ENCODE data around the gene C17orf113.
A peak's percentile ranks its signal among the peaks of the same experiment; 100 is the strongest.
"Not testable (repeated sequence)": the region's sequence is repeated elsewhere in the genome, so short reads cannot be mapped to it uniquely, and the experiment has no call there.

Gene C17orf113

DNA sequence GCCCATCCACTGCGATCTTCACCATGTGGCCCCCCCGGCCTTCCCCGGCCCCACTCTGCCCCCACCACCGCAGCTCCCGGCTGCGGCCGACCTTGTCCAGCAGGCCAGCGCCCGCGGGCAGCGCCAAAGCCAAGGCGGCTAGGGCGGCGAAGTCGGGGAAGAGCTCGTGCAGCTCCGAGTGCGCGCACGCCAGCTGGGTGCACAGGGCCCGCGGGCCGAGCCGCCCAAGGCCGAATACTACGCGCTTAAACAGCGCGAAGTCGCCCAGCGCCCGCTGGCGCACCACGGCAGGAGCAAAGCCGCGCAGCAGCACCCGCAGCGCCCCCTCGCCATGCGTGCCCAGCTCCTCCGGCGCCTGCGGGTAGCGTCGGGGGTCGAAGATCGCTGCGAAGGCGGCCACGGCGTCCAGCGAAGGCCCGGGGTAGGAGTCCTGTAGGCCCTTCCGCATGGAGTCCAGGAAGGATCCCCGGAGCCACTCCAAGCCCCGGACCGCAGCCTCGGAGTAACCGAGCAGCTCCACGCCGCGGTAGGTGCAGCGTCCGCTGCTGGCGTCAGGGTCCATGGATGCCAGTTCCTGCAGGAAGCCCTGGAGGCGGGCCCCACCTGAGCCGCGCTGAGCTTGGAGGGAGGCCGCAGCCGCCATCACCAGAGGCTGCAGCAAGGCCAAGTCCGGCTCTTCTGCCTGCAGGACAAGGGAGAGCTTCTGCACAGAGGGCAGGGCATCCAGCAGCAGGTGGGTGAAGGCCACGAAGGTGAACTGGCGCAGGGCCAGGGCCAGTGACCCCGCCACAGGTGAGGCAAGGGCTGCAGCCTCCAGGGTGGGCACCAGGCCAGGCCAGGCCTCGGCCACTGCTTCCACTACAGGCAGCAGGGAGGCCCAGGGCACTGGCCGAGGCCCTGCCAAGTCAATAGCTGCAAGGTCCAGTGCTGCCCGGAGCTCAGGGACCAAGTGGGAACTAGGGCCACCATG lies 10.3 kb downstream of the C17orf113 start:
- no peak for DNase-seq

DNA sequence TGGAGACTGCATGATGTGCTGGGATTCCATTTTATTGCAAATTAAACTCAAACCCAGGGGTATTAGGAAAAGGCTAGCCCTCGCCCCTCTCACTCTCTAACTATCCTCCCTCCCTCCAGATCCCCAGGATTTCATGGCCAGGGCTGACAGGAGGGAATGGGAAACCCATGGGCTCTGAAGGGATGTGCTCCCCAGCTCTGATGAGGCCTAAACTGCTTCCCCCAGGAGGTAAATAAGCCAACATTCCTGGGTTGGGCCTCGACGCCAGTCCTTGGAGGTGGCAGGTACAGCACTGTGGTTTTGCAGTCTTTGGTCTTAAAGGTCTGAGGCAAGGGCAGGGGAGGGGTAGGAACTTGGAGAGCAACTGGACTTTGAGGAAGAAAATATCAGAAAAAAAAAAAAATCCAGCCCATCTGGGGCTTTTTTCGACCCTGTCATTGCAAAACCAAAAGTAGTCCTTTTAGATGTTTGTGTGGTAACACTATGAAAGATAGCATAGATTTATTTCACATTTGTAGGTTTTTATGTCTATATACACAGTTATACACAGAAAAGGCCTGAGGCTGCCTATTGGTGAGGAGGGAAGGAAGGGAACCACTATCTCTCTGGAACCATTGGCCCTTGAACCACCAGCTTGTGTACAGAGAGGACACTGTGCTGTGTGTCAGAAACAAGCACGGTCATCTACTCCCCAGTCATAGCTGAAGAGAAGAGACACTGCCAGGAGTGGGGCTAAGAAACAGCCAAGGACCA lies 12.0 kb downstream of the C17orf113 start:
- DNase-seq: no peak

DNA sequence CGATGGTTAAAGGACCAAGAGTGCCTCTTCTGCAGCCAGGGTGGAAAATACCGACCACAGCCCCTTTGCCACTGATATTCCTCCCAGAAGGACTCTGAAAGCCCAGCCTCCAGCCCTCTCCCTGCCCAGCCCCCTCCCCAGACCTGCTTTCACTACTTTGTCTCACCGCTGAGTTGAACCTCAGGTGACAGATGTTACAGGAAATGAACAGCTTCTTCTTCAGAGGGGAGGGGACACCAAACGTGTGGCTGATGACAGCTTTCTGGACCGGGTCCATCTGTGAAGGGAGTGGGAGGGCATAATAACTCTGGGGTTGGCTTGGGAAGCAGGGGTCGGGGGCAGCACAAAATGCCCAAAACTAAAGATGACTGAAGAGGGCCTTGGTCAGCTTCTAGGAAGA lies 16.3 kb downstream of the C17orf113 start:
- no peak for DNase-seq

DNA sequence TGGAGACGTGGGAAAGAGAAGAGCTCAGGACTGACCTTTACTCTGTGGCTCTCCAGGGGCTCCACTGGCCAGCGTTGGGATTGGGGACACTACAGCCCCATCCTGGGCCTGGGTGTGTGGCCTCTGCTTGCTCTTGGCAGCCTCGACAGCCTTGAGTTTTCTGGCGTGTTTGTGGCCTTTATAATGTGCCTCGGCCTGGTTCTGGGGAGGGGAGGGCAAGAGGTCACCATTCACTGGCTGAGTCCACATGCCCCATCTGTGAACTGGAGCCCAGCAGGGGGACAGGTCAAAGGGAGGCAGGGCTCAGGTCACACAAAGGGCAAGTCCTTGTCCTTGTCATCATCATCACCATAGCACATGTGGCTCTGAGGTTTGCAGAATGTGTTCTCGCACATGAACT lies 18.8 kb downstream of the C17orf113 start:
- DNase-seq: no peak

DNA sequence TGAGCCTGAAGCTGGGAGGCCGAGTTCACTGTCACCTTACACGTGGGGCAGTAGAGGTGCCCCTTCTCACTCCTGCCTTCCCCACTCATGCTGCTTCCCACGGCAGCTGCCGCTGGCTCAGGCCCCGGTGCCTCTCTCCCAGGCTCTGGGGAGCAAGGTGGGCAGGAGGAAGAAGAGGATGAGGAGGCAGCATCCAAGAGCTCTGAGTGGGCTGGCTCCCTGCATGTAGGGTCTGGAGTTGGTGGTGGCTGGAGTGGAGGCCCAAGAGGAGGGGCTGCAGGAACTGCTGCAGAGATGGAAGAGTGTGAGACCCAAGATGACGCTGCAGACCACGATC lies 21.6 kb downstream of the C17orf113 start:
- no peak for DNase-seq

DNA sequence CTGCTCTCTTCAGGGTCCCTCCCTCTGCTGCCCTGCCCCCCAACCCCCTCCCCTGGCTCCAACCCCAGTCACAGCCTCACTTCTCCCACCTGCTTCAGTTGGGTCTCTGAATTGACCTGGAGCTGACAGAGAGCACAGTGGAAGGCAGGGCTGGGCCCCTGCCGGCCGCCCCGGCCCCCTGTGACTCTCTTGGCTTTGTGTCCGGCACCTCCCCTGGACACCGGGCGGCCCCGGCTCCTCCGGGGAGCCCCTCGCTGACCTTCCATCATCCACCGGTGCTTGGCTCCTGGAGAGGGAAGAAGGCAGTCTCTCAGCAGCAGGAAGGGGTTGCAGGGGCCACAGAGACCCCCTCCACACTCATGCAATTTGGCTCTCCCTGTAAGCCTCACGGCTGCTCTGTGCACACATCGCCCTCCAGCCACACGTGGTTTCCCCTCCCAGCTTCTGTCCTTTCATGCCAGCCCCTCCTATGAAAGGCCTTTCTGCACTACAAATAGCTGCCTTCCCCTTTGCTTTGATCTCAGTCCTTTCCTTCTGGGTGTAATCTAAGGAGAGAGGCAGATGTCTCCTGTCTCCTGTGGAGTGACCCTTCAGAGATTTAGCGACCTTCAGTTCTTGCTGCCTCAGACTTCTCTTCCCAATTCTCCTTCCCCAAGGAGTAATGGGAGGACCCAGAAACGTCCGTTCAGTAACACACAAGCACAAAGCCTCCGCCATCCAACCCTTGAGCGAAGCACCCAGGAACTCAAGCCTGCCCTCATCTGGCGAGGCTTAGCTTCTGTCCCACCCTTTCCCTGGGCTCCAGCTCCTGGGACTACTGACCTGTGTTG lies 22.2 kb downstream of the C17orf113 start:
- peak; percentile 19 for DNase-seq

DNA sequence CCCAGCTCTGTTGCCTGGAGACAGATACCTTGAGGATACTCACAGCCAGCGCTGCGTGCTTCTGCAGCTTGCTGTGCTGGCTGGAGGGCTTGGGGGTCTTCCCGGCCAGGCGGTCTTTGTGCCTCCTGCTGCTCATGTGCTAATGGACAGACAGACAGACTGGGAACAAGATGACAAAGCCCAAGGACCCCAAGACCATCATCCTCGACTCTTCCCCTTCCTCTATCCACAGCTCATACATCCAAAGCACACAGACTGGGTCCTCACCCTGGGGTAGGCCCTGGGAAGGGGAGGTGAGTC lies 22.9 kb downstream of the C17orf113 start:
- no peak for DNase-seq

DNA sequence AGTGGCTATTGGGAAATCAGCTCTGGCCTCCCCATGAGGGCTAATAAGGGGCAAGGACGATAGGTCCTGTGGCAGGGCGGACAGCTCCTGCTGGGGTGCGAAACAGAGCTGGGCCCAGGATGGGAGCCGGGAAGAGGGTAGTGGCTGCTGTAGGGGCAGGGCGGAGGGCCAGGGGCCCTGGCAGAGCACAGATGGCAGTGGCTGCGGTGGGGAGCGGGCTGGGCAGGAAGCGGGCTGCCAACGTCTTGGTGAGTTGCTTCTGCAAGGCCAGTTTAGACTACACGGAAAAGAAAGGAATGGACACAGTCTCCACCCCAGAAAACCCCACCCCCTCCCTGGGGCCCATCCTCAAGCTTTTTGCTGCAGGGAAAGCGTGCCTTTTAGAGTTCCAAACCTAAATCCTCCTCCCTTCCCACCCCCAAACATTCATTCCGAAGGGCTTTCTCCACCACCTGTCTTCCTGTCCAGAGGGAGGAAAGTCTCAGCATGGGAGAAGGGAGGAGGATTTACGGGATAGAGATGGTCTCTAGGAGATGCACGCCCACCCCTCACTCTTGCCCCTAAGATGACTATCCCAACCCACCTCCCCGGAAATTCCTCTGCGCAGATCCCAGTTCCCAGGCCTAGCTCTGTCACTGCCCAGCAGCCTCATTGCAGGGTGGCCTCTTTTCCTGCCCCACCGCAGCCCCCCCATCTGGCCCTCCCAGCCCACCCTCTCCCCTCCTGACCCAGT lies 23.4 kb downstream of the C17orf113 start:
- peak; percentile 9 for DNase-seq

DNA sequence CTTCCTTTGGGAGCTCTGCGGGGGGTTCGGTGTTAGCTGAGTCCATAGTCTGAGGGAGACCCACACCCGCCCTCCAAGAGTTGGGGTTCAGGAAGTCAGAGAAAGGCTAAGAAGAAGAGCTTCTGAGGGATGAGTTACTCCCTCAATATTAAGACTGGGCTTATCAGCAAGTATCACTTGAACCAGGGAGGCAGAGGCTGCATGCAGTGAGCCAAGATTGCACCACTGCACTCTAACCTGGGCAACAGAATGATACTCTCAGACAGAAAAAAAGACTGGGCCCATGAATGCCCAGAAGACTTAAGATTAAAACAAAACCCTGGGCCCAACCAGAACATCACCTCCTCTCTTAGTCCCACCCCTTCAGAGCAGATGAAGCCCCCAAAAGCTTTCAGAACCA lies 24.5 kb downstream of the C17orf113 start:
- no peak for DNase-seq

DNA sequence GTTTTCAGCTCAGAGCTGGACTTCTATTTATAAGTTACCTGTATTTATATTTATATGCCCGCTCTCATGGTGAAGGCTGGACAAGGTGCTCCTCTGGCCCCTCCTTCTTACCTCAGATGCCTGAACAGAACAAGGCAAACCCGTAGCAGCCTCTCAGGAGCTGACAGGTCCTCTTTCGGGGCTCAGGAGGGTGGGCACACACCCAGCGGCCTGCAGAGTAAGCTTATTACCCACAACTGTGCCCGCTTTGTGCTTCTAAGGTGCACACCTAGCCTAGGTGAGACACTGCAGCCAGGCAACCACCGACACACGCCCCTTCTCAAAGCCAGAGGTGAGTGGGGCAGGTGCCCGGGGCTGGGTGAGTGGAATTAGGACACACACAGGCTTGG lies 25.2 kb downstream of the C17orf113 start:
- DNase-seq: no peak

DNA sequence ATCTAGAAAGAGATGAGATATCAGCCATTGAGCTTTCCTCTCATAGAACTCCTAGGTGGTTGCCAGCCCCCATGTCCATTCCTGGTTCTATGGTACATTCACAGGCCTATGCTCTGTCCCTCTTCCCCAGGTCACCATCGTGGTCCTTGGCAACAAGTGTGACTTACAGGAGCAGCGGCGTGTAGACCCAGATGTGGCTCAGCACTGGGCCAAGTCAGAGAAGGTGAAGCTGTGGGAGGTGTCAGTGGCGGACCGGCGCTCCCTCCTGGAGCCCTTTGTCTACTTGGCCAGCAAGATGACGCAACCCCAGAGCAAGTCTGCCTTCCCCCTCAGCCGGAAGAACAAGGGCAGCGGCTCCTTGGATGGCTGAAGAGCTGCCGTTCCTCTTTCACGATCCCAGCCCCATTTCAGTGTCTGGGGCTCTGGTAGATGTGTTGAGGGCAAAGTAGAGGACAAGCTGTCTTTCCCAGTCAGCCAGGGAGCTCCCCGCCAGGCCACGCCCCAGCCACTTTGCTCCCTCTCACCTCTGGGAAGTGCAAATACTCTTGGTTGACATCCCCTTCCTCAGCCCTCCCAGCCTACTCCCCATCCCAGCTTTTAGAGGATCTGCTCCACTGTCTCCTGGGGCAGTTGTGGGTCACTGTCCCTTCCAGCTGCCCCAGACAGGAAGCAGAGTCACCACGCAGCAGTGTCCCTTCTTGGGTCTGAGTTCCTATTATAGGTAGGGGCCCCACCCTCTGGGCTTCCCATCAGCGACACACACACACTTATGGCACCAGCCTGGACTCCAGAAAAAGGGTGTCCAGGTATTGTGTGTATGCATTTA lies 26.7 kb downstream of the C17orf113 start:
- DNase-seq: peak; percentile 91

DNA sequence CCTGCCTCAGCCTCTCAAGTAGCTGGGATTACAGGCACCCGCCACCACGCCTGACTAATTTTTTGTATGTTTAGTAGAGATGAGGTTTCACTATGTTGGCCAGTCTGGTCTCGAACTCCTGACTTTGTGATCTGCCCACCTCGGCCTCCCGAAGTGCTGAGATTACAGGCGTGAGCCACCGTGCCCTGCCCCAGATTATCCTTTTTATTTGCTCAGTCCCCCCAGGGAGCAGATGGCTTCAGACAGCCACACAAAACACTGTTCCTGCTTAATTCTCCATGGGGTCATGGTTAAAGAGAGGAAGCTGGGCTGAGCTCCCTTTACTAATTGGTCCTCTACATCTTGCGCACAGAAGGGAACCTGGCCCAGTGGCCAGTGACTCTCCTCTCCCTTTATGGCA lies 29.6 kb downstream of the C17orf113 start:
- not testable (repeated sequence) for DNase-seq

DNA sequence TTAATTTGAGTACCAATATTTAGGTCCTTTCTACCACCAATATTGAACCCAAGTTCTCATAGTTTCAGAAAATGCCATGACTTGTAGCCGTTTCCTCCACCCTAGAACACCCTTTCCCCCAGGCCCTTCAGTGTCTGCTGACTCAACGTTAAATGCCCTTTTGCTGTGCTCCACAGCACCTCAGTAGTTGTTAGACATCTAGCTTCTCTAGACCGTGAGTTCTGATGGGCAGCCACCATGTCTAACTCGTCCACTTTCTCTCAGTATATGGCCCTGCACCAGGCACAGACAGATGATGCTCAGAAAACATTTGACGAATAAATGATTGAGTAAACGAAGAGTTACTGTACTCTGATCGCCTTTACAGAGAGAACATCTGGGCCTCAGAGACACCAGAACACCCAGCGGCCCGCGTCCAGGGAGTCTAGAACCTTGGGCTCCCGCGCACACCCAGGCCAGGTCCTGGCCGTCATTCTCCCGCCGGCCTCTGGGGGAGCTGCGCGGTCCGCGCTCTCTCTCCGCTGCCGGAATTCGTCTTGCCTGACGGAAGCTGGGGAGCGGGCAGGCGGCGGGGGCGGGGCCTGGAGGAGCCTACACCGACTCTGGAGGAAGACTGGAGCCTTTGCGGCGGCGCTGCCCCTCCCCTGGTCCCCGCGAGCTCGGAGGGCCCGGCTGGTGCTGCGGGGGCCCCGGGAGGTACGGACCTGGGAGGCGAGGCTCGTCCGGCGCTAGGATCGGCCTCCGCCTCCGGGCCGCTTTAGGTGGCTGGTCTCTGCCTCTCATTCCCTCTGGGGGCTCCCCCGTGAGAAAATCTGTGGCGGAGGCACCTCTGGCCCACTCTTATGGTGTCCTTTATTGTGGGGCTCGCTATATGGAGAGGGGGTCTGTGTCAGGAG lies 30.6 kb downstream of the C17orf113 start, which contains the start of gene NKIRAS2:
Gene NKIRAS2, plus strand, starts transcription at position 582 of the 896 bp plus-strand sequence. CDS start 1,488 bp downstream, outside the sequence.
- peak; percentile 85 for DNase-seq

DNA sequence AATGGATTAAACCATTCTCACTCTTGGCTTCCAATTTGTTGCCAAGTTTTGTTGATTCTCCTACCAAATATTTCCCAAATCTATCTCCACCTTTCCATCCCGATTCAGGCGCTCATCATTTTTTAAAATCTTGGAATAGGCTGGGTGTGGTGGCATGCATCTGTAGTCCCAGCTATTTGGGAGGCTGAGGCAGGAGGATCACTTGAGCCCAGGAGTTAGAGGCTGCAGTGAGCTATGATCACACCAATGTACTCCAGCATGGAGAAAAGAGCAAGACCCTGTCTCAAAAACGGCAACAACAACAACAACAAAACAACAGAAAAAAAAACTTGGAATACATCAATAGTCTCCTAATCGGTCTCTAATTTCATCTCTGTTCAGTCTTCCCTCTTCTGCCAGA lies 31.4 kb downstream of the C17orf113 start:
- no peak for DNase-seq

DNA sequence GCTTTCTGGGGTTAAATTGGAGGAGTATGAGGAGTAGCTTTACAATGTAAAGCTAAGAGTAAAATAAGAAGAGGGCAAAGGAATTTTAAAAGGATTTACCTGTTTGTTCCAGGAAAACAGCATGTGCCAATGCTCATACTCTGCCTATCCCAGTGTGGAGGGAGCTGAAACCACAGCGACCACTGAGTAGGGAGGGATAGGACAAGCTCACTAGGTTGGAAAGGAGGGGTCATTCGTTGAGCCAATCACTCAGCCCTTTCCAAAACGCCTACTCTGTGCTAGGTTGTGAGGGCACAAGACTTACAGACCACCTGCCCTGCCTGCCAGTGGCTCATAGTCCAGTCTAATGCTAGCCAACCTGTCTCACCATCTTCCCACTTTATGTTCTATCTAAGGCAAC lies 32.1 kb downstream of the C17orf113 start:
- DNase-seq: no peak

DNA sequence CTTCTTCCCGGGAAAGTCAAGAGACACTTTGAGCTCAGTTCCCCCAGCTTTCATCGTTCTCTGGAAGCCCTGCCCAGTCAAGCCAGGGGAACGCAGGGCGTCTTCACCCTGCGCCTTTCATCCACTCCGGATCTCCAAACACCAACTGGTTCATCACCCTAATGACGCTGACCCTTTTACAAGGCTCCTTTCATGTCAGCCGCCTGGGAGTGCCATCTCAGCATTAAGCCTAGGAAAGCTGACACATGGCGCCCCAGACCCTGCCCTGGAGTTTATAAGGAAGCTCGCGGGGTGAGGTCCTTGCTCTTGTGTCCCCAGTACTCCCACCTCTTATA lies 32.6 kb downstream of the C17orf113 start:
- peak; percentile 42 for DNase-seq

DNA sequence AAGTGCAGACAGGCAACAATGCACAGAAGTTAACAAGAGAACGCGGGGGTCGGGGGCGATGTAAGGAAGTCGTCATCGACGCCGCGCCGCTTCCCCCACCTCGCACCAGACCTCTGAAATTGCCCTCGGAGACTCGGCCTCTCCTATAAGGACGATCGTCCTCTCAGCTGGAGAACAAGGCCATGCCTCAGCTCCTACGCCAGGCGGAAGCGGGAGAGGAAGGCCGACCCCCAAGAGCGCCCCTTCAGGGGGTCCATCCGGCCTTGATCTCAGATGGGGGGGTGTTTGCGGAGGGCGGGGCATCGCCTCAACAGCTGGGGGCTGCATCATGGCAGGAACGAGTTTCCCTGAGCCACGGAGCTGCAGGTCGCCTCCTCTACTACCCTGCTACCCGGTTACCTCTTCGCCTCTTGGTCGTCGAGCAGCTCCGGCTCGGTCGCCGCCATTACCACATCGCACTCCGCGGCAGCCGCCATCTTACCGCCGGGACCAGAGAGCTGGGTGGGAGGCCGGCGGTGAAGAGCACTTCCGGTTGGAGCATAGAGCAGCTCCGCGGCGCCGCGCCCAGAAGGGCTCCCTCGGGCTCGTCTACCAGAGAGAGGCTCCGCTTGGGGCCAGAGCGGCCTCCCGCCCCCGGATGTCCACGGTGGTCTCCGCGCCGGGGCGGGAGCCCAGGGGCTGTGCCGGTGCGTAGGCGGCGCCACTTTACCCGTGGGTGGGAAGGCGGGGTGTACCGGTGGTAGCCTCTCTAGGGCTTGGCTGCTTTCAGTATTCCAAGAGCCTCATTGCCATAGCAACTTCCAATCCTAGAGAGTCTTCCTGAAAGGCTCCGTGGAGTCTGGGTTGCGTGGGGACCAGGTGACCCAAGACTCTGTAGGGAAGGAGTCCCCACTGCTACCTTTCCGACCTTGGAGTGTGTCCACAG lies 33.2 kb downstream of the C17orf113 start, which contains the start of gene DNAJC7:
Gene DNAJC7, minus strand, starts transcription at position 499 of the 925 bp plus-strand sequence. Its CDS starts 23 bp downstream, at position 476.
- DNase-seq: peak; percentile 88

DNA sequence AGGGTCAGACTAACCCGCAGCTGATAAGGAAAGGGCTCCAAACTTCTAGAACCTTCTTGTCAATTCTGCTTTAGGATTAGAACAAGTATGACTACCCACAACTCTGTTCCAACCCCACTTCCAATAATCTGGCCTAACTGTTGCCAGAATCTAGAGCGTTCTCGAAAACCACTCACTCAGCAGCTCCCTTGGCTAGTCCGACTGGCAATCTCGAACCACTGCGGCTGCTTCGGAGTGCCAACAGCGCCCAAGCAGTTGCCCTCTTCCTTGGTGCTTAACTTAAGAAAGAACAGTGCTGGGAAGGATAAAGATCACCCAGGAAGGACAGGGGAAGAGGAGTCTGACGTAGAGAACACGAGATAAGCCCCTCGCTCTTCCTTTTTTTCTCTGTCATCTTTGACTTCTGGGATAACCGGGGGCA lies 34.0 kb downstream of the C17orf113 start:
- DNase-seq: no peak

DNA sequence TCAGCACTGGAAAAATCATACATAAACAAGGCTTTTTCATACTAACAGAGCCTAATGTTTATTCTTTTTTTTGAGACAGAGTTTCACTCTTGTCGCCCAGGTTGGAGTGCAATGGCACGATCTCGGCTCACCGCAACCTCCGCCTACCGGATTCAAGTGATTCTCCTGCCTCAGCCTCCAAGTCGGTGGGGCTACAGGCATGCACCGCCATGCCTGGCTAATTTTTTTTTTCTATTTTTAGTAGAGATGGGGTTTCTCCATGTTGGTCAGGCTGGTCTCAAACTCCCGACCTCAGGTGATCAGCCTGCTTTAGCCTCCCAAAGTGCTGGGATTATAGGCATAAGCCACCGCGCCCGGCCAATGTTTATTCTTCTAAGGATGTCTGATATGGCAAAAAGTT lies 36.7 kb downstream of the C17orf113 start:
- not testable (repeated sequence) for DNase-seq

Measured in MV-4-11 (cell line).